Ishikawa (cell line): ENCODE measurements around the gene NUP210.

ENCODE experiments used
- CEBPB ChIP-seq: IDR thresholded peaks from 2 replicates; pipeline ENCODE4 v1.6.1; 2012
- CREB1 ChIP-seq: IDR thresholded peaks from 2 replicates; pipeline ENCODE4 v1.6.1; 2012; ENCODE audit warnings: low read depth
- EGR1 ChIP-seq: IDR thresholded peaks from 2 replicates; pipeline ENCODE4 v1.6.1; 2012
- EP300 ChIP-seq: IDR thresholded peaks from 2 replicates; pipeline ENCODE4 v1.6.1; 2012; ENCODE audit warnings: borderline replicate concordance
- FOXM1 ChIP-seq: IDR thresholded peaks from 2 replicates; pipeline ENCODE4 v1.6.1; 2012; ENCODE audit warnings: low read depth, borderline replicate concordance
- MAX ChIP-seq: IDR thresholded peaks from 2 replicates; pipeline ENCODE4 v1.6.1; 2012
- NFIC ChIP-seq: IDR thresholded peaks from 2 replicates; pipeline ENCODE4 v1.6.1; 2012
- RAD21 ChIP-seq: IDR thresholded peaks from 2 replicates; pipeline ENCODE4 v1.6.1; 2012; ENCODE audit warnings: low read depth
- REST ChIP-seq: IDR thresholded peaks from 2 replicates; pipeline ENCODE4 v1.6.1; 2012; ENCODE audit warnings: low read depth, mild to moderate bottlenecking
- TAF1 ChIP-seq: IDR thresholded peaks from 2 replicates; pipeline ENCODE4 v1.6.1; 2012; ENCODE audit warnings: low read depth, mild to moderate bottlenecking
- TCF12 ChIP-seq: IDR thresholded peaks from 2 replicates; pipeline ENCODE4 v1.6.1; 2012; ENCODE audit warnings: low read depth
- TEAD4 ChIP-seq: IDR thresholded peaks from 2 replicates; pipeline ENCODE4 v1.6.1; 2012
- USF1 ChIP-seq: IDR thresholded peaks from 2 replicates; pipeline ENCODE4 v1.6.1; 2012
- YY1 ChIP-seq: IDR thresholded peaks from 2 replicates; pipeline ENCODE4 v1.6.1; 2012; ENCODE audit warnings: low read depth
- ZBTB7A ChIP-seq: IDR thresholded peaks from 2 replicates; pipeline ENCODE4 v1.6.1; 2012; ENCODE audit warnings: low read depth

NUP210 gene

GRCh38 chr3:13419505-13420044, 547 bp downstream of the NUP210 start:
- TF ChIP-seq EP300 (no peak), TCF12 (no peak), YY1 (0 out of 2 replicates have a peak, but pooled peaks have one; percentile 31), MAX (peak; percentile 44), TEAD4 (no peak), TAF1 (no peak)

- TF ChIP-seq RAD21 (no peak), EGR1 (no peak), FOXM1 (no peak), USF1 (no peak), YY1 (no peak), TAF1 (no peak), MAX (no peak), CEBPB (no peak), TEAD4 (no peak), REST (no peak), TCF12 (no peak), ZBTB7A (no peak), CREB1 (no peak), NFIC (no peak), EP300 (no peak)
These were observed 2.8 kb downstream of the NUP210 start for GRCh38 chr3:13417166-13417947.

GRCh38 chr3:13415997-13416793, 3.9 kb downstream of the NUP210 start:
- TF ChIP-seq CEBPB (no peak), USF1 (no peak), EGR1 (no peak), MAX (no peak), REST (no peak), TAF1 (no peak), TCF12 (no peak)

- TF ChIP-seq RAD21 (no peak), ZBTB7A (no peak), MAX (no peak), USF1 (no peak), TCF12 (no peak), FOXM1 (no peak), REST (no peak), NFIC (no peak), YY1 (no peak), CREB1 (no peak), TAF1 (no peak), EGR1 (no peak), EP300 (no peak), TEAD4 (no peak), CEBPB (no peak)
These were observed 4.7 kb downstream of the NUP210 start for GRCh38 chr3:13415236-13415986.
